ENCODE results near the gene CDK1.

CDK1 gene

GRCh38 chr10:60747817-60748469 lies 30.3 kb upstream of the CDK1 start:
- no peak overlapping the region for H3K9ac ChIP-seq (ENCODE audit: low read length)
- H2AFZ ChIP-seq (ENCODE audit: low read length) = no peak overlapping the region
- no peaks in the 10 kb centered on the region for H3K79me2 ChIP-seq (ENCODE audit: low read length)
- no peak overlapping the region for H3K4me3 ChIP-seq (ENCODE audit: low read length)
- H3K36me3 ChIP-seq (replicated peaks; ENCODE audit: insufficient read depth, low read length) = no peaks in the 10 kb centered on the region
- no peak overlapping the region for H3K4me2 ChIP-seq (ENCODE audit: low read depth, low read length)
- H3K9me3 ChIP-seq (replicated peaks; ENCODE audit: insufficient read depth, low read length) = no peaks in the 10 kb centered on the region
- no peak overlapping the region for H3K27ac ChIP-seq (ENCODE audit: low read length)
- no peaks in the 10 kb centered on the region for H4K20me1 ChIP-seq (ENCODE audit: insufficient read depth, low read length)
- DNase-seq = no peak
- TF ChIP-seq EZH2 (optimal IDR thresholded peaks at IDR 0.05; ENCODE audit: low read depth, low read length) (no peak), CTCF (IDR thresholded peaks at IDR 0.05; ENCODE audit: low read length) (no peak), EZH2phosphoT487 (IDR thresholded peaks at IDR 0.05; ENCODE audit: low read length) (no peak)
- no peaks in the 10 kb centered on the region for H3F3A ChIP-seq (ENCODE audit: insufficient read depth, low read length)
- H3K9me2 ChIP-seq (replicated peaks; ENCODE audit: insufficient read depth, low read length) = no peaks in the 10 kb centered on the region
- H3K4me1 ChIP-seq (ENCODE audit: low read length) = no peaks in the 10 kb centered on the region
- no peaks in the 10 kb centered on the region for H3K27me3 ChIP-seq (replicated peaks; ENCODE audit: insufficient read depth, low read length)

DNA sequence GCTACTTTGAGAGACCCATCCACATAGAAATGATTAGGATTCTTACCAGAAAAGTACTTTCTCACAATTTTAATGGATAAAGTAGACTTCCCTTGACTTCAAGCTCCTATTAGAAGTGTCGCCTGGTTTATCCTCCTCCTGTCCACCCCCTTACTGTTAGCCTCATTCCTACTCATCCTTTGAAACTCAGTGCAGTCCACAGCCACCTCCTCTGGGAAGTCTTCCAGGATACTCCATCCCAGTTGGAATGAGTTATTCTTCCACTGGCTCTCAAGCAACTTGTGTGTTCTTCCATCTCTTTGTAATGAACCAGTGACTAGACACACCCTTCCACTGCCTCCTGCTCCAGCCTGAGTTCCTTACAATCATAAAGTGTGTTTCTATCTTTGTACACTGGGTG lies 25.1 kb upstream of the CDK1 start:
- DNase-seq = no peak
- no peaks in the 10 kb centered on the region for H3K4me1 ChIP-seq (ENCODE audit: low read length)
- no peaks in the 10 kb centered on the region for H3K9me2 ChIP-seq (replicated peaks; ENCODE audit: insufficient read depth, low read length)
- no peaks in the 10 kb centered on the region for H4K20me1 ChIP-seq (ENCODE audit: insufficient read depth, low read length)
- H3F3A ChIP-seq (ENCODE audit: insufficient read depth, low read length) = no peaks in the 10 kb centered on the region
- H3K9ac ChIP-seq (ENCODE audit: low read length) = no peak overlapping the region
- H3K27me3 ChIP-seq (replicated peaks; ENCODE audit: insufficient read depth, low read length) = no peaks in the 10 kb centered on the region
- H2AFZ ChIP-seq (ENCODE audit: low read length) = no peak overlapping the region
- no peaks in the 10 kb centered on the region for H3K9me3 ChIP-seq (replicated peaks; ENCODE audit: insufficient read depth, low read length)
- H3K4me3 ChIP-seq (ENCODE audit: low read length) = no peak overlapping the region
- H3K27ac ChIP-seq (ENCODE audit: low read length) = no peak overlapping the region
- no peak overlapping the region for H3K4me2 ChIP-seq (ENCODE audit: low read depth, low read length)
- no peaks in the 10 kb centered on the region for H3K79me2 ChIP-seq (ENCODE audit: low read length)
- no peaks in the 10 kb centered on the region for H3K36me3 ChIP-seq (replicated peaks; ENCODE audit: insufficient read depth, low read length)
- TF ChIP-seq EZH2 (optimal IDR thresholded peaks at IDR 0.05; ENCODE audit: low read depth, low read length) (no peak), CTCF (IDR thresholded peaks at IDR 0.05; ENCODE audit: low read length) (no peak), EZH2phosphoT487 (IDR thresholded peaks at IDR 0.05; ENCODE audit: low read length) (no peak)

- Histone ChIP-seq H3K27me3 (replicated peaks; ENCODE audit: insufficient read depth, low read length) (no peaks in the 10 kb centered on the region), H3K27ac (ENCODE audit: low read length) (no peak overlapping the region), H3K4me3 (ENCODE audit: low read length) (no peak overlapping the region), H3K9ac (ENCODE audit: low read length) (no peak overlapping the region), H3F3A (ENCODE audit: insufficient read depth, low read length) (no peaks in the 10 kb centered on the region), H4K20me1 (ENCODE audit: insufficient read depth, low read length) (no peaks in the 10 kb centered on the region), H3K9me2 (replicated peaks; ENCODE audit: insufficient read depth, low read length) (no peaks in the 10 kb centered on the region), H2AFZ (ENCODE audit: low read length) (no peak overlapping the region), H3K9me3 (replicated peaks; ENCODE audit: insufficient read depth, low read length) (no peaks in the 10 kb centered on the region), H3K4me1 (ENCODE audit: low read length) (no peaks in the 10 kb centered on the region), H3K79me2 (ENCODE audit: low read length) (no peaks in the 10 kb centered on the region), H3K36me3 (replicated peaks; ENCODE audit: insufficient read depth, low read length) (no peaks in the 10 kb centered on the region), H3K4me2 (ENCODE audit: low read depth, low read length) (no peak overlapping the region)
- TF ChIP-seq EZH2phosphoT487 (IDR thresholded peaks at IDR 0.05; ENCODE audit: low read length) (no peak), CTCF (IDR thresholded peaks at IDR 0.05; ENCODE audit: low read length) (no peak), EZH2 (optimal IDR thresholded peaks at IDR 0.05; ENCODE audit: low read depth, low read length) (no peak)
- DNase-seq = no peak
Observed at GRCh38 chr10:60753817-60754216, 24.5 kb upstream of the CDK1 start.
